Activated naive CD4-positive, alpha-beta T cell treated with anti-CD3 and anti-CD28 coated beads, Interleukin-2, amount 50 U/mL, for 16 hours (primary cell): ENCODE measurements around the gene VPS37C.

Experiments
- DNase-seq: peaks from one replicate; pipeline ENCODE4 v3.0.0-alpha.2; 2020

Gene VPS37C

GRCh38 chr11:61131586-61131985 is 29.6 kb downstream of the VPS37C start:
- no peak for DNase-seq

- DNase-seq = no peak
These were observed 30.0 kb downstream of the VPS37C start for GRCh38 chr11:61131186-61131585.

- DNase-seq = peak; percentile 91
These were observed 31.3 kb downstream of the VPS37C start for GRCh38 chr11:61129639-61130523.

GRCh38 chr11:61128947-61129638 is 32.1 kb downstream of the VPS37C start:
- no peak for DNase-seq

GRCh38 chr11:61127991-61128390 is 33.2 kb downstream of the VPS37C start:
- DNase-seq = no peak

- DNase-seq = no peak
These were observed 35.0 kb downstream of the VPS37C start for GRCh38 chr11:61126256-61126655.

DNA sequence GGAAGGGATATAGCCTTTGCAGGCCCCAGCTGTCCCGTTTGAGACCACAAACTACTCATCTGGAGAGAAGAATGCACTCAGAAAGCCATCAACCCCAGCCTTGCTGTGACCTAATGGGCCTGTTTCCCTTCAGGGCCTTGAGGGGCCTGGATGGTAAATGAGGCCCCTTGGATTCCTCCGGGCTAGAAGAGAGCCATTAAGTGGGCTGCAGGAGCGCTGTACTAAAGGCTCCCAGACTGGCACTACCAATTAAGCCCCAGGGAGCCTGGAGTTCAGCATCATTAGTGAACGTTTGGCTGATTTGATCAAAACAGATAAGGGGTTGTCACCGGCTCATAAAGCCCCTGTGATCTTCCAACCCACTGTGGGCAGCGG is 35.9 kb downstream of the VPS37C start:
- DNase-seq = no peak

GRCh38 chr11:61124574-61125309 is 36.5 kb downstream of the VPS37C start:
- DNase-seq = no peak

DNA sequence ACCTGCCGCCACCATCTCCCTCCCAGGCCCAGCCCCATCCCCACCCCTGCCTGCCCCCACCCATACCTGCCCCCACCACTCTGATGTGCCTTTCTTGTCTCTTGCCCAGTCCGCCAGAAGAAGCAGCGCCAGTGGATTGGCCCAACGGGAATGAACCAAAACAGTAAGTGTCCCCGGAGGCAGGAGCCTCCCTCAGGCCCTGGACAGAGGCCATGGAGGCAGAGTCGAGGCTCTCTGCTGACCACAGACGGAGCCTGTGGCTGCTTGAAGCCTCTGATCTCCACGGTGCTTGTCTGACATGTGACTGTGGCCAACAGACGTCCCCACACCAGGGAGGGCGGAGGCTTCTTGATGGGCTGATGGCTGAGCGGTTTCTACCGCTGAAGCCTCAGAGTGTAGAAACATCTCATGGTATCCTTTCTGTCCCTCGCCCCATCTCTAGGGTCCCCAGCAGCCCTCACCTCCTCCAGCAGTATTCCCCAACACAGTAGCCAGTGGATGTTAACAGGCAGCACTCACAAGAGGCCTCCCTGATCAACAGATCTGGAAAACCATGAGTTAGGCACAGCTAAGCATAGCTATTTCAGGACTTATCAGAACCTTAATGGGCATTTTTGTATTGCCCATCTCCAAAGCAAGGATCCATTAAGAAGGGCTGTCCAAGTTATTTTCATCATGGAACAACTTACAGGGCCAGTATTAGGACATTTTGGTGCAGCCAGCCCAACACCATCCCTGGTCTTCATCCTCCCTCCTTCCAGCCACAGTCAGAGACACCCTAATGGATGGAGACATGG is 37.3 kb downstream of the VPS37C start:
- DNase-seq = no peak

DNA sequence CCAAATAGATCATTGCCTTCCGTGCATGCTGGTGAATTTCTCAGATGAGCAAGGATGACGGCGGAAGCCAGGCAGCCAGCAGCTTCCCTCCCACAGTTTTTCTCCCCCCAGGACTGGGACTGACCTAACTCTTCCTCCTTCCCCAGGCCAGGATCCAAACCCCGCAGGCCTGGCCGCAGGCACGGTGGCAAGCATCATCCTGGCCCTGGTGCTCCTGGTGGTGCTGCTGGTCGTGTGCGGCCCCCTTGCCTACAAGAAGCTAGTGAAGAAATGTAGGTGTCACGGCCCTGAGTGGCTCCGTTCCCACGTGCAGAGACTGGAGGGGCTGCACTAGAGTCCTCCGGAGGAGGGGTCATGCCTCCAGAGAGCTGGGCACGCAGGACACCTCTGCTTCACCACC is 38.5 kb downstream of the VPS37C start:
- DNase-seq = no peak

- no peak for DNase-seq
These were observed 39.3 kb downstream of the VPS37C start for GRCh38 chr11:61121917-61122316.

DNA sequence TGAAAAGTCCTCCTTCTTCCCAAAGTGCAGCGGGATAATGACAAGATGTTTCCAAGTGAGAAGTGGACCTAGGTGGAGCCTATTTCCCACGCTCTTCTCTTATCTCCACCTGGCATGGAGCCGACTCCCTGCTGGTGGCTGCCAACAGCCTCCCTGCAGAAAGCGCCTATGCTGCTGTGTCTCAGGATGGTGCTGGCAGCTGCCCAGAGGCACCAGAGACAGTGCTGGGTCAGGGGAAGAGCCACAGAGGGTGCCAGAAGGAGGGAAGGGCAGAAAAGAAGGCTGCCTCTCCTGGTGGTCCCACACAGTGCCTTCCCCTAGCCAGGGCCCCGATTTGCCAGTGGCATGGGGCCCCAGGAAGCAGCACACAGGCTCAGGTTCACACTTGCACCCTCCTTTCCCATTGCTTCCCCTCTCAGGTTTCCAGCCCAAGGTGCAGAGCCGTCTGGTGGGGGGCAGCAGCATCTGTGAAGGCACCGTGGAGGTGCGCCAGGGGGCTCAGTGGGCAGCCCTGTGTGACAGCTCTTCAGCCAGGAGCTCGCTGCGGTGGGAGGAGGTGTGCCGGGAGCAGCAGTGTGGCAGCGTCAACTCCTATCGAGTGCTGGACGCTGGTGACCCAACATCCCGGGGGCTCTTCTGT is 39.9 kb downstream of the VPS37C start:
- DNase-seq = no peak

- peak; percentile 53 for DNase-seq
These were observed 40.5 kb downstream of the VPS37C start for GRCh38 chr11:61120706-61121191.

GRCh38 chr11:61120099-61120705 is 41.0 kb downstream of the VPS37C start:
- DNase-seq = no peak

DNA sequence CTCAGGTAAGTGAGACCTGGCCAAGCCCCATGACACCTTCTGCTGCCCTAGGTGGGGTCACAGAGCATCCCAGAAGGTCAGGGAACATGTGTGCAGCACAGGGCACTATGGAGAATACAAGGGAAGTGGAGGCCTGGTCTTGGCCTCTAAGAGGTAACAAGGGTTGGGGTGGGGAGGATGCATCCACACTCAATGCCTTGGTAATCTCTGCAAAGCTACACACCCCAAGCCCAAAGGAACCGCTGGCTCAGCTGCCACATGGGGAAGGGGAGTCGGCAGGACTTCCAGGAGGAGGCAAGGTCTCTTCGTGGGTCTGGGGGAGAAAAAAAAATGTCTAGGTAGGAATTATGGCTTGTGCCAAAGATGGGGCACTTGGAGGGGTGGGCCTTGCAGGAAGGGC is 41.7 kb downstream of the VPS37C start:
- no peak for DNase-seq

DNA sequence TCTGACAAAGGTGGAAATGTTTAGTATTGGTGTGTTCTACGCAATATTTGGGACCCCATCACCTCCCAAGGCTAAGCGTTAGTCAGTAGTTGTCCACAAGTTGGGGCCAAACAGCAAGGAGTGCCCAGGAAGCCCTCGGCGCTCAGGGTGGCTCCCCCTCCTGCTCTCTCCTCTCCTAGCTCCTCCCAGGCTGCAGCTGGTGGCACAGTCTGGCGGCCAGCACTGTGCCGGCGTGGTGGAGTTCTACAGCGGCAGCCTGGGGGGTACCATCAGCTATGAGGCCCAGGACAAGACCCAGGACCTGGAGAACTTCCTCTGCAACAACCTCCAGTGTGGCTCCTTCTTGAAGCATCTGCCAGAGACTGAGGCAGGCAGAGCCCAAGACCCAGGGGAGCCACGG is 42.2 kb downstream of the VPS37C start:
- DNase-seq = no peak

- no peak for DNase-seq
These were observed 42.8 kb downstream of the VPS37C start for GRCh38 chr11:61118406-61118805.

DNA sequence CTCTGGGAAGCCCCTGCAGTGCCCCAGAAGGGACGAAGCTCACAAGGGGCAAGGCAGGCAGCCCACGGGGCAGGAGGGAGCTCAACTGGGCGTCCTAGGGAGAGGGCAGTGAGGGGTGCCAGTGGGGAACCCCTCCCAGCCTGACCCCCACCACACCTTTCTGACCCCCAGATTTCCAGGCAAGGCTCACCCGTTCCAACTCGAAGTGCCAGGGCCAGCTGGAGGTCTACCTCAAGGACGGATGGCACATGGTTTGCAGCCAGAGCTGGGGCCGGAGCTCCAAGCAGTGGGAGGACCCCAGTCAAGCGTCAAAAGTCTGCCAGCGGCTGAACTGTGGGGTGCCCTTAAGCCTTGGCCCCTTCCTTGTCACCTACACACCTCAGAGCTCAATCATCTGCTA is 43.2 kb downstream of the VPS37C start:
- DNase-seq = no peak

DNA sequence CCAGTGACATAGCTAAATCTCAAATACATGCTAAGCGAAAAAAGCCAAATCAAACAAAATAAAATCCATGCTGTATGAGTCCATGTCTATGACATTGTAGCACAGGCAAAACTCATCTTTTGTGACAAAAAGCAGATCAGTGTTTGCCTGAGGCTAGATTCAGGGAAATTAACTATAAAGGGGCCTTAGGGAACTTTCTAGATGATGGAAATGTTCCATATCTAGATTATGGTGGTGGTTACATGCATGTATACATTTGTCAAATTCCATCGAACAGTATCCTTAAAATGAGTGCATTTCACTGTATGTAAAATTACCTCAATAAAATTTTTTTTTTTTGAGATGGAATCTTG is 44.1 kb downstream of the VPS37C start:
- no peak for DNase-seq

DNA sequence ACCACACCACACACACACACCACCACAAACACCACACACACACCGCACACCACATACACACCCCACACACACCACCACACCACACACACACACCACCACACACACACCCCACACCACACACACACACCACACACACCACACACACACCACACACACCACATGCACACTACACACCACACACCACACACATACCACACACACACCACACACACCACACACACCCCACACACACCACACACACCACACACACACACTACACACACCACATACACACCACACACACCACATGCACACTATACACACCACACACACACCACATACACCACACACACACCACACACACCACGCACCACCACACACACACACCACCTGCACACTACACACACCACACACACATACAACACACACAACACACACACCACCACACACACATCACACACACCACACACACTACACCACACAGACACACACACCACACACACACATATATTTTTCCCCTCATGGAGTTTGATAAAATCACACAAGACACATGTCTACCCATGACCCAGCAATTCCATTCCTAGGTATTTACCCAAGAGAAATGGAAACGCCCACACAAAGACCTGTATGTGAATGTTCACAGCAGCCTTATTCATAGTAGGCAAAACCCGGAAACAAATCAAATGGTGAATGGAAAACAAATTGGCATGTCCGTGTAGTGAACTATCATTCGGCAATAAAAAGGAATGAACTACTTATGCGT is 44.6 kb downstream of the VPS37C start:
- DNase-seq = no peak
